ENCODE results near the gene PICALM. TPM values are rescaled to one million over a fixed set of nuclear protein-coding genes. Genes with fewer than 3 reads are reported as not detected.
"Not testable (repeated sequence)": the region's sequence is repeated elsewhere in the genome, so short reads cannot be mapped to it uniquely, and the experiment has no call there.

The PICALM gene
- total RNA-seq, 1 experiment from 2014 or later: 566 TPM

- DNase-seq: no peak
- no peak overlapping the region for H3K4me2 ChIP-seq (ENCODE audit: low read depth, low read length, poor library complexity, severe bottlenecking)
- no peak overlapping the region for H3K27ac ChIP-seq (ENCODE audit: low read length)
- H3K9ac ChIP-seq (ENCODE audit: low read length): no peak overlapping the region
- no peaks in the 10 kb centered on the region for H3K79me2 ChIP-seq (ENCODE audit: low read length)
- no peak overlapping the region for H3K4me3 ChIP-seq (ENCODE audit: low read length)
- no peak overlapping the region for H2AFZ ChIP-seq (ENCODE audit: low read length)
- H3K36me3 ChIP-seq (ENCODE audit: insufficient read depth, low read length): no peaks in the 10 kb centered on the region
- H3K4me1 ChIP-seq (ENCODE audit: low read length): no peaks in the 10 kb centered on the region
- H3K9me2 ChIP-seq (replicated peaks; ENCODE audit: insufficient read depth, low read length): no peaks in the 10 kb centered on the region
- no peaks in the 10 kb centered on the region for H4K20me1 ChIP-seq (ENCODE audit: insufficient read depth, low read depth, low read length)
- no peaks in the 10 kb centered on the region for H3K27me3 ChIP-seq (ENCODE audit: low read length)
- H3K9me3 ChIP-seq (ENCODE audit: low read length): no peaks in the 10 kb centered on the region
Observed at GRCh38 chr11:86091566-86091965, 22.7 kb upstream of the PICALM start.

GRCh38 chr11:86091086-86091485, 22.2 kb upstream of the PICALM start:
- Histone ChIP-seq H2AFZ (ENCODE audit: low read length) (no peak overlapping the region), H3K27ac (ENCODE audit: low read length) (no peak overlapping the region), H3K9ac (ENCODE audit: low read length) (no peak overlapping the region), H3K9me2 (replicated peaks; ENCODE audit: insufficient read depth, low read length) (no peaks in the 10 kb centered on the region), H3K79me2 (ENCODE audit: low read length) (no peaks in the 10 kb centered on the region), H3K4me3 (ENCODE audit: low read length) (no peak overlapping the region), H3K4me2 (ENCODE audit: low read depth, low read length, poor library complexity, severe bottlenecking) (no peak overlapping the region), H3K4me1 (ENCODE audit: low read length) (no peaks in the 10 kb centered on the region), H3K36me3 (ENCODE audit: insufficient read depth, low read length) (no peaks in the 10 kb centered on the region), H3K27me3 (ENCODE audit: low read length) (0 out of 2 replicates have a peak, but pooled peaks cover 2% of the 10 kb centered on the region), H4K20me1 (ENCODE audit: insufficient read depth, low read depth, low read length) (no peaks in the 10 kb centered on the region), H3K9me3 (ENCODE audit: low read length) (no peaks in the 10 kb centered on the region)
- no peak for DNase-seq

- Histone ChIP-seq H3K27ac (ENCODE audit: low read length) (no peak overlapping the region), H3K9me3 (ENCODE audit: low read length) (no peaks in the 10 kb centered on the region), H3K9ac (ENCODE audit: low read length) (no peak overlapping the region), H3K79me2 (ENCODE audit: low read length) (no peaks in the 10 kb centered on the region), H3K4me3 (ENCODE audit: low read length) (no peak overlapping the region), H3K27me3 (ENCODE audit: low read length) (0 out of 2 replicates have a peak, but pooled peaks cover 2% of the 10 kb centered on the region), H3K4me2 (ENCODE audit: low read depth, low read length, poor library complexity, severe bottlenecking) (no peak overlapping the region), H2AFZ (ENCODE audit: low read length) (no peak overlapping the region), H3K9me2 (replicated peaks; ENCODE audit: insufficient read depth, low read length) (no peaks in the 10 kb centered on the region), H3K36me3 (ENCODE audit: insufficient read depth, low read length) (no peaks in the 10 kb centered on the region), H4K20me1 (ENCODE audit: insufficient read depth, low read depth, low read length) (no peaks in the 10 kb centered on the region), H3K4me1 (ENCODE audit: low read length) (no peaks in the 10 kb centered on the region)
- no peak for DNase-seq
Observed at GRCh38 chr11:86089659-86090058, 20.8 kb upstream of the PICALM start.

- not testable (repeated sequence) for H3K27ac ChIP-seq (ENCODE audit: low read length); H3K9me2 ChIP-seq (replicated peaks; ENCODE audit: insufficient read depth, low read length); H3K9me3 ChIP-seq (ENCODE audit: low read length); H4K20me1 ChIP-seq (ENCODE audit: insufficient read depth, low read depth, low read length); H3K4me3 ChIP-seq (ENCODE audit: low read length); H3K9ac ChIP-seq (ENCODE audit: low read length); H2AFZ ChIP-seq (ENCODE audit: low read length); H3K4me2 ChIP-seq (ENCODE audit: low read depth, low read length, poor library complexity, severe bottlenecking); DNase-seq; H3K36me3 ChIP-seq (ENCODE audit: insufficient read depth, low read length); H3K4me1 ChIP-seq (ENCODE audit: low read length); H3K79me2 ChIP-seq (ENCODE audit: low read length); H3K27me3 ChIP-seq (ENCODE audit: low read length)
Observed at GRCh38 chr11:86087688-86088087, 18.8 kb upstream of the PICALM start.

GRCh38 chr11:86087256-86087655, 18.4 kb upstream of the PICALM start:
- H3K27ac ChIP-seq (ENCODE audit: low read length): no peak overlapping the region
- no peak for DNase-seq
- no peaks in the 10 kb centered on the region for H3K4me1 ChIP-seq (ENCODE audit: low read length)
- H3K36me3 ChIP-seq (ENCODE audit: insufficient read depth, low read length): no peaks in the 10 kb centered on the region
- H3K4me2 ChIP-seq (ENCODE audit: low read depth, low read length, poor library complexity, severe bottlenecking): no peak overlapping the region
- H4K20me1 ChIP-seq (ENCODE audit: insufficient read depth, low read depth, low read length): no peaks in the 10 kb centered on the region
- no peak overlapping the region for H2AFZ ChIP-seq (ENCODE audit: low read length)
- H3K9me3 ChIP-seq (ENCODE audit: low read length): no peaks in the 10 kb centered on the region
- no peaks in the 10 kb centered on the region for H3K79me2 ChIP-seq (ENCODE audit: low read length)
- no peaks in the 10 kb centered on the region for H3K9me2 ChIP-seq (replicated peaks; ENCODE audit: insufficient read depth, low read length)
- no peak overlapping the region for H3K4me3 ChIP-seq (ENCODE audit: low read length)
- 0 out of 2 replicates have a peak, but pooled peaks cover 2% of the 10 kb centered on the region for H3K27me3 ChIP-seq (ENCODE audit: low read length)
- no peak overlapping the region for H3K9ac ChIP-seq (ENCODE audit: low read length)

GRCh38 chr11:86081455-86081854, 12.6 kb upstream of the PICALM start:
- Histone ChIP-seq H3K4me2 (ENCODE audit: low read depth, low read length, poor library complexity, severe bottlenecking) (no peak overlapping the region), H4K20me1 (ENCODE audit: insufficient read depth, low read depth, low read length) (no peaks in the 10 kb centered on the region), H3K27ac (ENCODE audit: low read length) (no peak overlapping the region), H3K4me3 (ENCODE audit: low read length) (no peak overlapping the region), H3K9me3 (ENCODE audit: low read length) (no peaks in the 10 kb centered on the region), H3K36me3 (ENCODE audit: insufficient read depth, low read length) (no peaks in the 10 kb centered on the region), H3K79me2 (ENCODE audit: low read length) (no peaks in the 10 kb centered on the region), H3K27me3 (ENCODE audit: low read length) (0 out of 2 replicates have a peak, but pooled peaks cover 2% of the 10 kb centered on the region), H3K9ac (ENCODE audit: low read length) (no peak overlapping the region), H3K4me1 (ENCODE audit: low read length) (peaks cover 5% of the 10 kb centered on the region), H2AFZ (ENCODE audit: low read length) (no peak overlapping the region), H3K9me2 (replicated peaks; ENCODE audit: insufficient read depth, low read length) (no peaks in the 10 kb centered on the region)
- no peak for DNase-seq

- H3K36me3 ChIP-seq (ENCODE audit: insufficient read depth, low read length): no peaks in the 10 kb centered on the region
- H3K27me3 ChIP-seq (ENCODE audit: low read length): no peaks in the 10 kb centered on the region
- DNase-seq: no peak
- H3K4me3 ChIP-seq (ENCODE audit: low read length): no peak overlapping the region
- H2AFZ ChIP-seq (ENCODE audit: low read length): no peak overlapping the region
- H3K4me1 ChIP-seq (ENCODE audit: low read length): peaks cover 5% of the 10 kb centered on the region
- H3K9ac ChIP-seq (ENCODE audit: low read length): no peak overlapping the region
- H3K79me2 ChIP-seq (ENCODE audit: low read length): no peaks in the 10 kb centered on the region
- no peaks in the 10 kb centered on the region for H3K9me2 ChIP-seq (replicated peaks; ENCODE audit: insufficient read depth, low read length)
- no peak overlapping the region for H3K27ac ChIP-seq (ENCODE audit: low read length)
- no peaks in the 10 kb centered on the region for H4K20me1 ChIP-seq (ENCODE audit: insufficient read depth, low read depth, low read length)
- no peaks in the 10 kb centered on the region for H3K9me3 ChIP-seq (ENCODE audit: low read length)
- no peak overlapping the region for H3K4me2 ChIP-seq (ENCODE audit: low read depth, low read length, poor library complexity, severe bottlenecking)
Observed at GRCh38 chr11:86079421-86079820, 10.5 kb upstream of the PICALM start.

- no peak for DNase-seq
- peaks cover 17% of the 10 kb centered on the region for H3K4me1 ChIP-seq (ENCODE audit: low read length)
- no peaks in the 10 kb centered on the region for H3K27me3 ChIP-seq (ENCODE audit: low read length)
- no peak overlapping the region for H3K4me3 ChIP-seq (ENCODE audit: low read length)
- no peaks in the 10 kb centered on the region; the same call in 1 of the 2 replicates for H3K9me2 ChIP-seq (replicated peaks; ENCODE audit: insufficient read depth, low read length)
- H3K9me3 ChIP-seq (ENCODE audit: low read length): no peaks in the 10 kb centered on the region
- no peaks in the 10 kb centered on the region for H4K20me1 ChIP-seq (ENCODE audit: insufficient read depth, low read depth, low read length)
- no peak overlapping the region for H2AFZ ChIP-seq (ENCODE audit: low read length)
- H3K27ac ChIP-seq (ENCODE audit: low read length): no peak overlapping the region
- H3K9ac ChIP-seq (ENCODE audit: low read length): no peak overlapping the region
- no peaks in the 10 kb centered on the region for H3K36me3 ChIP-seq (ENCODE audit: insufficient read depth, low read length)
- no peaks in the 10 kb centered on the region for H3K79me2 ChIP-seq (ENCODE audit: low read length)
- no peak overlapping the region for H3K4me2 ChIP-seq (ENCODE audit: low read depth, low read length, poor library complexity, severe bottlenecking)
Observed at GRCh38 chr11:86073948-86074347, 5.1 kb upstream of the PICALM start.

GRCh38 chr11:86072211-86072610, 3.3 kb upstream of the PICALM start:
- no peak overlapping the region for H2AFZ ChIP-seq (ENCODE audit: low read length)
- H3K27ac ChIP-seq (ENCODE audit: low read length): no peak overlapping the region
- peaks cover 21% of the 10 kb centered on the region for H3K4me1 ChIP-seq (ENCODE audit: low read length)
- peaks cover 15% of the 10 kb centered on the region for H3K79me2 ChIP-seq (ENCODE audit: low read length)
- peaks cover 10% of the 10 kb centered on the region; the same call in 1 of the 2 replicates for H4K20me1 ChIP-seq (ENCODE audit: insufficient read depth, low read depth, low read length)
- no peak overlapping the region for H3K4me2 ChIP-seq (ENCODE audit: low read depth, low read length, poor library complexity, severe bottlenecking)
- no peaks in the 10 kb centered on the region for H3K9me3 ChIP-seq (ENCODE audit: low read length)
- no peaks in the 10 kb centered on the region; the same call in 1 of the 2 replicates for H3K9me2 ChIP-seq (replicated peaks; ENCODE audit: insufficient read depth, low read length)
- H3K36me3 ChIP-seq (ENCODE audit: insufficient read depth, low read length): no peaks in the 10 kb centered on the region
- no peak for DNase-seq
- no peak overlapping the region for H3K9ac ChIP-seq (ENCODE audit: low read length)
- H3K4me3 ChIP-seq (ENCODE audit: low read length): no peak overlapping the region
- no peaks in the 10 kb centered on the region for H3K27me3 ChIP-seq (ENCODE audit: low read length)

All from Karpas-422 (cell line).